ENCODE data around the gene OXA1L. TPM values are rescaled to one million over a fixed set of nuclear protein-coding genes. Genes with fewer than 3 reads are reported as not detected.
A peak's percentile ranks its signal among the peaks of the same experiment; 100 is the strongest.

Gene OXA1L
- total and polyA plus RNA-seq, 2 of the 13 experiments (the other 11 are each of a cell fraction or from before 2014, with no cell fraction given): 230 to 589 TPM

DNA sequence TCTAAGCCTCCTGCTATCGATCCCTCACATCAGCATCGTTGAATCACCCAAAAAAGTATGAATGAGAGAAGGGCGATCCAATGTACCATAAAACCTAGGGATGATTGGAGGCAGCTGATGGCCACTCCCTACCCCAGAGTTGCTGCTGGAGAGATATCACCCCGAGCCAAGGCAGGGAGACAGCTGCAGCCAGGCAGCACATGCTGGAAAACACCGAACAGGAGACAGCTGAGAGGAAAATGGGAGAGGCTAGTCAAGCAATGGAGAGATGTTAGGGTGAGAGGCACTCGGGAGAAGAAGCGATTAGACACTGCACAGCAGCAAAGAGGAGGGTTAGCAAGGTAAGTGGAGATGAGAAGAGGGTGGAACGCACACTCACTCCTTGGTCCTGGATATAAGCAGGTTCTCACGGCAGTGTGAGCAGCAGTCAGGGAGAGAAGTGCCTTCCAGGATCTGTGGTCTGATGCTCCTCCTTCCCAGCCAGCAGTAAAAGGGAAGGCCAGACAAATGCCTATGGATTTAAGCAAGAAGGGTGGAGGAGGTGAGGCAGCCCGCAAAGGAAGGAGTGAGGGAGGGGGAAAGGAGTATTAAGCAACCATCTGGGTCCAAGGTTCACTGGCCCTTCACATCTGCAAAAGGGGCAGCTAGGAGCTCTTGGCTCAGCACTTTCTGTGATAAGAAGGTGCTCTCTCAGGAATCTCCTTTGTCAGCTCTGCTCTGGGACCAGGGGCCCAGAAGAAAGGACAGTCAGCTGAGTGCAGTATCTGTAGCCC lies 48.6 kb downstream of the OXA1L start, which contains the start of gene SLC7A7:
Gene SLC7A7 (minus strand): TSS at position 495 of the 773 bp plus-strand sequence. CDS start 2,037 bp downstream, outside the sequence.
- no TSS peak for BruUV-seq (replicated peaks)
- in situ Hi-C loops (cut with HindIII; ENCODE audit: extremely low pct_ligation_motif_present, low pct_unique_long_range_greater_than_20kb): no loop called here
- peak within 1 kb of the TSS; percentile 60 for H2AFZ ChIP-seq (ENCODE audit: low read length)
- WGBS (ENCODE audit: low lambda C conversion rate): 12% methylated on average over 10 of the region's 10 CpGs
- FAIRE-seq (no peak), DNase-seq (ENCODE audit: low spot score) (no peak), ATAC-seq (peak; percentile 13)
- peaks cover 34% of the 10 kb centered on the region for H3K4me1 ChIP-seq (ENCODE audit: insufficient read depth, low read length)
- H3K9ac ChIP-seq (ENCODE audit: insufficient read depth, low read depth, low read length): peak within 1 kb of the TSS; percentile 5; the same call in 1 of the 2 replicates
- intact Hi-C loops (cut with micrococcal nuclease; ENCODE audit: unreplicated experiment): loop anchor here (5.0 kb wide), 1 partner anchor 243 kb away; no protein-coding TSS in a partner anchor
- no peaks in the 10 kb centered on the region for H3K79me2 ChIP-seq (ENCODE audit: insufficient read depth, low read length)
- POLR2A ChIA-PET: interaction anchor here (1.1 kb wide), 1 partner anchor 49 kb away, joined by 4 read pairs; the partner anchor contains the start of gene OXA1L
- H3K27ac ChIP-seq (ENCODE audit: extremely low read length, insufficient read depth, low read length): no peak within 1 kb of the TSS
- H3K27me3 ChIP-seq (ENCODE audit: control insufficient read depth in 1 of 2, insufficient read depth in 2 of 2, low read length in 2 of 2): no peaks in the 10 kb centered on the region; a peak in 1 of 5 replicates
- peak within 1 kb of the TSS; percentile 58 for H3K4me2 ChIP-seq (ENCODE audit: low read depth, low read length)
- H3K9me3 ChIP-seq (ENCODE audit: low read length): no peaks in the 10 kb centered on the region
- H3K4me3 ChIP-seq (replicated peaks in 1 of 3; ENCODE audit: insufficient read depth in 1 of 3, low read depth in 2 of 3, low read length in 3 of 3): peak within 1 kb of the TSS in 1 of 3 experiments; percentile 4; a peak in 1 of 6 replicates
- no peaks in the 10 kb centered on the region for H3K36me3 ChIP-seq (replicated peaks in 1 of 2; ENCODE audit: control insufficient read depth in 1 of 2, insufficient read depth in 2 of 2, low read length in 2 of 2)
- H4K20me1 ChIP-seq (ENCODE audit: insufficient read depth, low read length): no peaks in the 10 kb centered on the region
- CTCF ChIA-PET (ENCODE audit: low intra/inter-chr PET ratio, low total read pairs): interaction anchor here (2.1 kb wide), 1 partner anchor 38 kb away, joined by 8 read pairs; no protein-coding TSS in a partner anchor
- TF ChIP-seq RELA (CRISPR knock-in tag; IDR thresholded peaks at IDR 0.05) (no peak), MXD4 (CRISPR knock-in tag; IDR thresholded peaks at IDR 0.05) (no peak), ZNF17 (CRISPR knock-in tag; IDR thresholded peaks at IDR 0.05) (no peak), KAT8 (CRISPR knock-in tag; IDR thresholded peaks at IDR 0.05) (0 out of 2 replicates have a peak, but pooled peaks have one; percentile 27), ZNF570 (CRISPR knock-in tag; IDR thresholded peaks at IDR 0.05; ENCODE audit: borderline replicate concordance) (no peak), MED13 (CRISPR knock-in tag; IDR thresholded peaks at IDR 0.05) (no peak), SP5 (CRISPR knock-in tag; IDR thresholded peaks at IDR 0.05; ENCODE audit: borderline replicate concordance, low read depth) (0 out of 2 replicates have a peak, but pooled peaks have one; percentile 18), XRCC5 (optimal IDR thresholded peaks at IDR 0.05; ENCODE audit: low read length) (peak; percentile 47), KLF11 (CRISPR knock-in tag; IDR thresholded peaks at IDR 0.05) (no peak)
- TF ChIP-seq, protein P1, sequence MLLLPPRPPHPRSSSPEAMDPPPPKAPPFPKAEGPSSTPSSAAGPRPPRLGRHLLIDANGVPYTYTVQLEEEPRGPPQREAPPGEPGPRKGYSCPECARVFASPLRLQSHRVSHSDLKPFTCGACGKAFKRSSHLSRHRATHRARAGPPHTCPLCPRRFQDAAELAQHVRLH (CRISPR knock-in tag; IDR thresholded peaks at IDR 0.05; ENCODE audit: borderline replicate concordance, low read depth): peak; percentile 33; the same call in 1 of the 2 replicates
- TF ChIP-seq, protein P2, sequence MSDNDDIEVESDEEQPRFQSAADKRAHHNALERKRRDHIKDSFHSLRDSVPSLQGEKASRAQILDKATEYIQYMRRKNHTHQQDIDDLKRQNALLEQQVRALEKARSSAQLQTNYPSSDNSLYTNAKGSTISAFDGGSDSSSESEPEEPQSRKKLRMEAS (IDR thresholded peaks at IDR 0.05): no peak
- TF ChIP-seq, protein P3, sequence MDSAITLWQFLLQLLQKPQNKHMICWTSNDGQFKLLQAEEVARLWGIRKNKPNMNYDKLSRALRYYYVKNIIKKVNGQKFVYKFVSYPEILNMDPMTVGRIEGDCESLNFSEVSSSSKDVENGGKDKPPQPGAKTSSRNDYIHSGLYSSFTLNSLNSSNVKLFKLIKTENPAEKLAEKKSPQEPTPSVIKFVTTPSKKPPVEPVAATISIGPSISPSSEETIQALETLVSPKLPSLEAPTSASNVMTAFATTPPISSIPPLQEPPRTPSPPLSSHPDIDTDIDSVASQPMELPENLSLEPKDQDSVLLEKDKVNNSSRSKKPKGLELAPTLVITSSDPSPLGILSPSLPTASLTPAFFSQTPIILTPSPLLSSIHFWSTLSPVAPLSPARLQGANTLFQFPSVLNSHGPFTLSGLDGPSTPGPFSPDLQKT (CRISPR knock-in tag; IDR thresholded peaks at IDR 0.05; ENCODE audit: borderline replicate concordance): no peak
- TF ChIP-seq, protein P4, sequence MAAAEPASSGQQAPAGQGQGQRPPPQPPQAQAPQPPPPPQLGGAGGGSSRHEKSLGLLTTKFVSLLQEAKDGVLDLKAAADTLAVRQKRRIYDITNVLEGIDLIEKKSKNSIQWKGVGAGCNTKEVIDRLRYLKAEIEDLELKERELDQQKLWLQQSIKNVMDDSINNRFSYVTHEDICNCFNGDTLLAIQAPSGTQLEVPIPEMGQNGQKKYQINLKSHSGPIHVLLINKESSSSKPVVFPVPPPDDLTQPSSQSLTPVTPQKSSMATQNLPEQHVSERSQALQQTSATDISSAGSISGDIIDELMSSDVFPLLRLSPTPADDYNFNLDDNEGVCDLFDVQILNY (CRISPR knock-in tag; conservative IDR thresholded peaks at IDR 0.05): no peak
- TF ChIP-seq, protein P5, sequence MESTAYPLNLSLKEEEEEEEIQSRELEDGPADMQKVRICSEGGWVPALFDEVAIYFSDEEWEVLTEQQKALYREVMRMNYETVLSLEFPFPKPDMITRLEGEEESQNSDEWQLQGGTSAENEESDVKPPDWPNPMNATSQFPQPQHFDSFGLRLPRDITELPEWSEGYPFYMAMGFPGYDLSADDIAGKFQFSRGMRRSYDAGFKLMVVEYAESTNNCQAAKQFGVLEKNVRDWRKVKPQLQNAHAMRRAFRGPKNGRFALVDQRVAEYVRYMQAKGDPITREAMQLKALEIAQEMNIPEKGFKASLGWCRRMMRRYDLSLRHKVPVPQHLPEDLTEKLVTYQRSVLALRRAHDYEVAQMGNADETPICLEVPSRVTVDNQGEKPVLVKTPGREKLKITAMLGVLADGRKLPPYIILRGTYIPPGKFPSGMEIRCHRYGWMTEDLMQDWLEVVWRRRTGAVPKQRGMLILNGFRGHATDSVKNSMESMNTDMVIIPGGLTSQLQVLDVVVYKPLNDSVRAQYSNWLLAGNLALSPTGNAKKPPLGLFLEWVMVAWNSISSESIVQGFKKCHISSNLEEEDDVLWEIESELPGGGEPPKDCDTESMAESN (CRISPR knock-in tag; conservative IDR thresholded peaks at IDR 0.05): 0 out of 2 replicates have a peak, but pooled peaks have one; percentile 30
- TF ChIP-seq, protein P6, sequence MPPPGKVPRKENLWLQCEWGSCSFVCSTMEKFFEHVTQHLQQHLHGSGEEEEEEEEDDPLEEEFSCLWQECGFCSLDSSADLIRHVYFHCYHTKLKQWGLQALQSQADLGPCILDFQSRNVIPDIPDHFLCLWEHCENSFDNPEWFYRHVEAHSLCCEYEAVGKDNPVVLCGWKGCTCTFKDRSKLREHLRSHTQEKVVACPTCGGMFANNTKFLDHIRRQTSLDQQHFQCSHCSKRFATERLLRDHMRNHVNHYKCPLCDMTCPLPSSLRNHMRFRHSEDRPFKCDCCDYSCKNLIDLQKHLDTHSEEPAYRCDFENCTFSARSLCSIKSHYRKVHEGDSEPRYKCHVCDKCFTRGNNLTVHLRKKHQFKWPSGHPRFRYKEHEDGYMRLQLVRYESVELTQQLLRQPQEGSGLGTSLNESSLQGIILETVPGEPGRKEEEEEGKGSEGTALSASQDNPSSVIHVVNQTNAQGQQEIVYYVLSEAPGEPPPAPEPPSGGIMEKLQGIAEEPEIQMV (CRISPR knock-in tag; IDR thresholded peaks at IDR 0.05; ENCODE audit: low read depth): peak; percentile 51; the same call in 1 of the 2 replicates

Data from HepG2 (cell line).